GM12878 (cell line): ENCODE data around the gene ISM1. TPM values are rescaled to one million over a fixed set of nuclear protein-coding genes. Genes with fewer than 3 reads are reported as not detected.

Experiments used
- ATAC-seq: fragments of 200-7000 bp; cut with Tn5 transposase; 3 replicates; pipeline ENCODE4 v1.9.1; 2020; ENCODE audit warnings: mild to moderate bottlenecking, moderate library complexity
- BruUV-seq: library from RNA; stranded (reverse); fragments of 400-500 nt; replicated peaks from 2 replicates; lab custom pipeline; 2021; lab: Mats Ljungman, UMichigan
- CTCF ChIA-PET: fragments of 300-600 bp; sonication (Branson Sonifier 250); formaldehyde crosslinking; extraction: SDS; loops from one replicate; lab custom pipeline; 2021; ENCODE audit warnings: inconsistent platforms; lab: Yijun Ruan, JAX
- POLR2A ChIA-PET: fragments of 350-600 bp; formaldehyde crosslinking; extraction: SDS; loops from one replicate; lab custom pipeline; 2021; ENCODE audit warnings: inconsistent platforms; lab: Charles Lee
- RAD21 ChIA-PET: fragments of 300-600 bp; sonication (Branson Sonifier 250); formaldehyde crosslinking; loops from one replicate; lab custom pipeline; 2023; ENCODE audit warnings: antibody characterized with exemption; ENCODE audit not compliant: unreplicated experiment; lab: Charles Lee
- SMC1A ChIA-PET: fragments of 300-600 bp; sonication (Branson Sonifier 250); formaldehyde crosslinking; loops from one replicate; lab custom pipeline; 2023; ENCODE audit not compliant: unreplicated experiment, uncharacterized antibody; lab: Charles Lee
- DNase-seq: peaks from one replicate; pipeline ENCODE4 v3.0.0-alpha.2; 2011; ENCODE audit warnings: low read depth, low spot score
- FAIRE-seq: peaks from 3 replicates; lab custom pipeline; 2011; peaks lifted over from hg19 to GRCh38; lab: Jason Lieb, UNC
- H2AFZ ChIP-seq: 2 replicates; pipeline ENCODE4 v1.6.0; 2011; ENCODE audit warnings: low read depth, low read length, control low read depth; ENCODE audit not compliant: control insufficient read depth
- H3K27ac ChIP-seq: 2 replicates; pipeline ENCODE4 v1.5.1; 2011; ENCODE audit warnings: control low read depth; ENCODE audit not compliant: control insufficient read depth, insufficient read depth
- H3K27me3 ChIP-seq, 2 experiments: replicated peaks in 1 of 2; 2 replicates each; pipeline versions ENCODE4 v1.6.0 to v1.6.1; 2011; ENCODE audit warnings: low read length in 1 of 2; ENCODE audit not compliant: control insufficient read depth in 2 of 2, insufficient read depth in 2 of 2
- H3K36me3 ChIP-seq, 2 experiments: 2 replicates each; pipeline ENCODE4 v1.5.1; 2011; ENCODE audit warnings: low read length in 1 of 2; ENCODE audit not compliant: control insufficient read depth in 2 of 2, insufficient read depth in 2 of 2
- H3K4me1 ChIP-seq: 2 replicates; pipeline ENCODE4 v1.6.1; 2011; ENCODE audit warnings: mild to moderate bottlenecking, low read length, moderate library complexity, mixed read lengths; ENCODE audit not compliant: control insufficient read depth, insufficient read depth
- H3K4me2 ChIP-seq: 2 replicates; pipeline ENCODE4 v1.6.0; 2011; ENCODE audit warnings: control low read depth; ENCODE audit not compliant: control insufficient read depth, insufficient read depth
- H3K4me3 ChIP-seq: fragments of 200-600 bp; sonication (generic); 2 replicates; pipeline ENCODE4 v1.5.1; 2016
- H3K79me2 ChIP-seq: 2 replicates; pipeline ENCODE4 v1.6.0; 2011; ENCODE audit warnings: low read length; ENCODE audit not compliant: control insufficient read depth, insufficient read depth
- H3K9ac ChIP-seq: 2 replicates; pipeline ENCODE4 v1.8.0; 2011; ENCODE audit warnings: low read length, control low read depth, mixed read lengths; ENCODE audit not compliant: control insufficient read depth, insufficient read depth
- H3K9me3 ChIP-seq: replicated peaks from 3 replicates; pipeline ENCODE4 v1.5.1; 2011; ENCODE audit warnings: mild to moderate bottlenecking, low read length; ENCODE audit not compliant: control insufficient read depth, insufficient read depth
- H4K20me1 ChIP-seq: 2 replicates; pipeline ENCODE4 v1.6.0; 2011; ENCODE audit not compliant: control insufficient read depth, insufficient read depth
- BCLAF1 ChIP-seq: fragments of 450-650 bp; IDR thresholded peaks from 2 replicates; pipeline ENCODE4 v1.6.1; 2017; ENCODE audit warnings: antibody characterized with exemption, mild to moderate bottlenecking, moderate library complexity
- BRCA1 ChIP-seq: IDR thresholded peaks from 2 replicates; pipeline ENCODE4 v1.6.1; 2011; ENCODE audit warnings: low read depth, low read length, improper control_type of control experiment
- CBX3 ChIP-seq: fragments of 200-600 bp; sonication (generic); IDR thresholded peaks from 2 replicates; pipeline ENCODE4 v1.6.1; 2016; ENCODE audit warnings: low read depth, borderline replicate concordance
- FOS ChIP-seq: IDR thresholded peaks from 3 replicates; pipeline ENCODE4 v1.6.1; 2011; ENCODE audit warnings: borderline replicate concordance; ENCODE audit not compliant: insufficient read length; ENCODE audit errors: extremely low read depth
- GABPA ChIP-seq: IDR thresholded peaks from 2 replicates; pipeline ENCODE4 v1.6.1; 2014; ENCODE audit warnings: antibody characterized with exemption, low read depth, mild to moderate bottlenecking, inconsistent platforms
- IKZF1 ChIP-seq: fragments of 450-650 bp; conservative IDR thresholded peaks from 2 replicates; pipeline ENCODE4 v1.6.1; 2017; ENCODE audit warnings: antibody characterized with exemption, mild to moderate bottlenecking
- KDM1A ChIP-seq: fragments of 200-600 bp; sonication (generic); IDR thresholded peaks from 2 replicates; pipeline ENCODE4 v1.6.1; 2016; ENCODE audit warnings: borderline replicate concordance
- NFYB ChIP-seq: IDR thresholded peaks from 2 replicates; pipeline ENCODE4 v1.6.1; 2011; ENCODE audit warnings: low read depth, mild to moderate bottlenecking, low read length, improper control_type of control experiment, moderate library complexity; ENCODE audit not compliant: insufficient read depth
- NKRF ChIP-seq: fragments of 450-650 bp; conservative IDR thresholded peaks from 2 replicates; pipeline ENCODE4 v1.6.1; 2017; ENCODE audit warnings: mild to moderate bottlenecking, moderate library complexity
- RB1 ChIP-seq: fragments of 450-650 bp; formaldehyde crosslinking; IDR thresholded peaks from 2 replicates; pipeline ENCODE4 v1.6.1; 2017; ENCODE audit warnings: mild to moderate bottlenecking, borderline replicate concordance
- SMAD5 ChIP-seq: IDR thresholded peaks from 2 replicates; pipeline ENCODE4 v1.6.1; 2016; ENCODE audit warnings: antibody characterized with exemption, low read depth
- TCF7 ChIP-seq: IDR thresholded peaks from 2 replicates; pipeline ENCODE4 v1.6.1; 2014; ENCODE audit warnings: antibody characterized with exemption, borderline replicate concordance
- ZNF592 ChIP-seq: fragments of 450-650 bp; IDR thresholded peaks from 2 replicates; pipeline ENCODE4 v1.6.1; 2017; ENCODE audit warnings: mild to moderate bottlenecking, moderate library complexity
- WGBS: methylation state at CpG from one replicate; pipeline ENCODE4 v1.1.6; 2016; ENCODE audit warnings: low lambda C conversion rate; ENCODE audit not compliant: insufficient replicate concordance, insufficient coverage; ENCODE audit errors: missing lambda C conversion rate; 5-methylcytosine and 5-hydroxymethylcytosine counted together
- in situ Hi-C: fragments of 300-500 bp; cut with MboI; formaldehyde crosslinking; loops from 9 replicates; pipeline ENCODE4 v1.14.3; 2018; ENCODE audit warnings: mixed read lengths
- intact Hi-C: fragments of 100-400 bp; cut with micrococcal nuclease; formaldehyde crosslinking; loops from one replicate; pipeline ENCODE4 v1.14.2; 2022; ENCODE audit not compliant: unreplicated experiment
- polyA plus RNA-seq, 11 experiments: library from polyadenylated mRNA; depleted of rRNA in 4 of 11; unstranded in 6 of 11; stranded (reverse) in 5 of 11; fragments of >200 nt; fragmentation: Nextera tagmentation in 4 of 11; fragmentation: Illumina TruSeq in 1 of 11; extraction: Ambion mirVana in 4 of 11; extraction: Trizol in 1 of 11; gene quantifications; 1 replicate in 1 of 11; 2 replicates in 10 of 11; pipeline versions ENCODE4 v1.2.1 to v1.2.3, GENCODE V29; 2011 to 2016; ENCODE audit warnings: inconsistent platforms in 2 of 11, missing spikeins in 2 of 11, low read depth in 1 of 11
- total RNA-seq, 4 experiments: library from RNA; depleted of rRNA in 3 of 4; stranded (reverse); fragments of >200 nt in 3 of 4; fragmentation: Illumina TruSeq in 1 of 4; extraction: Trizol in 1 of 4; gene quantifications; 2 replicates each; pipeline versions ENCODE4 v1.2.1 to v1.2.3, GENCODE V29; 2013 to 2021

ISM1 gene
- total and polyA plus RNA-seq, 10 of the 15 experiments (the other 5 are each of a cell fraction or from before 2014, with no cell fraction given), result 0.01 to 0.03 TPM; not detected in 8

- DNase-seq (no peak), FAIRE-seq (no peak), ATAC-seq (no peak; the same call in 2 of the 3 replicates)
- SMC1A ChIA-PET, result no interaction called here
- 2% methylated on average over 9 of the region's 56 CpGs for WGBS
- H3K79me2 ChIP-seq, result no peaks in the 10 kb centered on the region
- RAD21 ChIA-PET, result no interaction called here
- intact Hi-C loops, result no loop called here
- H3K9ac ChIP-seq, result no peak overlapping the region
- H4K20me1 ChIP-seq, result no peaks in the 10 kb centered on the region
- in situ Hi-C loops, result no loop called here
- CTCF ChIA-PET, result no interaction called here
- no peak overlapping the region for H2AFZ ChIP-seq
- H3K36me3 ChIP-seq, result no peaks in the 10 kb centered on the region
- no TSS peak for BruUV-seq
- H3K4me2 ChIP-seq, result peak overlapping the region; percentile 48; the same call in 1 of the 2 replicates
- H3K9me3 ChIP-seq, result no peaks in the 10 kb centered on the region; the same call in 2 of the 3 replicates
- TF ChIP-seq NKRF (no peak), KDM1A (no peak), BCLAF1 (no peak), RB1 (no peak), ZNF592 (no peak), CBX3 (no peak), SMAD5 (no peak), TCF7 (no peak), GABPA (no peak), NFYB (no peak), IKZF1 (no peak), FOS (no peak), BRCA1 (no peak)
- H3K4me3 ChIP-seq, result no peak overlapping the region
- peaks cover 4% of the 10 kb centered on the region; the same call in 1 of the 2 replicates for H3K4me1 ChIP-seq
- peaks cover 9 to 30% of the 10 kb centered on the region in 2 experiments for H3K27me3 ChIP-seq
- POLR2A ChIA-PET, result no interaction called here
- H3K27ac ChIP-seq, result no peak overlapping the region
Measured at GRCh38 chr20:13221313-13221672, 219 bp downstream of the ISM1 start.
